HepG2 (cell line): ENCODE results near the gene WDR26.

ENCODE experiments used
- BRCA1 ChIP-seq: sonication (generic); formaldehyde crosslinking; IDR thresholded peaks from 2 replicates; pipeline ENCODE4 v1.4.0; 2020; ENCODE audit warnings: missing genetic modification reagents
- GABPA ChIP-seq, 2 experiments: IDR thresholded peaks; 2 replicates each; pipeline ENCODE4 v1.6.1; 2011 to 2016; ENCODE audit warnings: low read depth in 2 of 2, low read length in 1 of 2, missing biosample characterization in 1 of 2, missing genetic modification characterization in 1 of 2
- ZBTB8A ChIP-seq: sonication (generic); formaldehyde crosslinking; IDR thresholded peaks from 2 replicates; pipeline ENCODE4 v1.4.0; 2020; ENCODE audit warnings: mild to moderate bottlenecking, low read depth, missing genetic modification reagents, borderline replicate concordance
- ZNF33B ChIP-seq: sonication (generic); formaldehyde crosslinking; IDR thresholded peaks from 2 replicates; pipeline ENCODE4 v1.5.1; 2020; ENCODE audit warnings: mild to moderate bottlenecking, missing genetic modification reagents
- TF ChIP-seq, protein P1 (sequence below): sonication (generic); formaldehyde crosslinking; IDR thresholded peaks from 2 replicates; pipeline ENCODE4 v1.5.0; 2020; ENCODE audit warnings: mild to moderate bottlenecking, missing genetic modification reagents, moderate library complexity
- TF ChIP-seq, protein P2 (sequence below), 2 experiments: IDR thresholded peaks; 2 replicates each; pipeline ENCODE4 v1.6.1; 2011 to 2012; ENCODE audit warnings: low read length in 2 of 2, borderline replicate concordance in 1 of 2, low read depth in 1 of 2, mild to moderate bottlenecking in 1 of 2, moderate library complexity in 1 of 2

DNA sequence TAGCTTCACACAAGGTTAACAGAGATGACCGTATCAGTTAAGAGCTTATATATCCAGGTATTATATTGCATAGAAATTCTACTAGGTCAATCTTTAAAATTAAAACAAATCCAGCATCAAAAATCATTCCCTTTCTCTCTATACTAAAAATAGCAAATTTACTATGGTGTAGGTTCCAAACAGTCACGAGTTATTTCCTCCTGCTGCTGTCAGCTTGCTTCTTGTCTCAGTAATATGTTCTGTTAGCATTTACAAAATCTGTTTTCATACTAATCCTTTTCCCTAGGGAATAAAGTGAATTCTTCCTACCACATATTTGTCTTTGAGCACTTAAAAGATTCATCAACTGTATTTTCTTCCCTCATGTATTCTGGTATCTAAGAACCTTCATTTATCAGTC is 2.5 kb downstream of the WDR26 start:
- TF ChIP-seq, protein P1, sequence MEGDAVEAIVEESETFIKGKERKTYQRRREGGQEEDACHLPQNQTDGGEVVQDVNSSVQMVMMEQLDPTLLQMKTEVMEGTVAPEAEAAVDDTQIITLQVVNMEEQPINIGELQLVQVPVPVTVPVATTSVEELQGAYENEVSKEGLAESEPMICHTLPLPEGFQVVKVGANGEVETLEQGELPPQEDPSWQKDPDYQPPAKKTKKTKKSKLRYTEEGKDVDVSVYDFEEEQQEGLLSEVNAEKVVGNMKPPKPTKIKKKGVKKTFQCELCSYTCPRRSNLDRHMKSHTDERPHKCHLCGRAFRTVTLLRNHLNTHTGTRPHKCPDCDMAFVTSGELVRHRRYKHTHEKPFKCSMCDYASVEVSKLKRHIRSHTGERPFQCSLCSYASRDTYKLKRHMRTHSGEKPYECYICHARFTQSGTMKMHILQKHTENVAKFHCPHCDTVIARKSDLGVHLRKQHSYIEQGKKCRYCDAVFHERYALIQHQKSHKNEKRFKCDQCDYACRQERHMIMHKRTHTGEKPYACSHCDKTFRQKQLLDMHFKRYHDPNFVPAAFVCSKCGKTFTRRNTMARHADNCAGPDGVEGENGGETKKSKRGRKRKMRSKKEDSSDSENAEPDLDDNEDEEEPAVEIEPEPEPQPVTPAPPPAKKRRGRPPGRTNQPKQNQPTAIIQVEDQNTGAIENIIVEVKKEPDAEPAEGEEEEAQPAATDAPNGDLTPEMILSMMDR = no peak
- TF ChIP-seq ZBTB8A (CRISPR knock-in tag) (no peak), ZNF33B (CRISPR knock-in tag) (no peak), GABPA (IDR thresholded peaks at IDR 0.05; ENCODE audit: low read depth, low read length) (no peak), GABPA (CRISPR knock-in tag; IDR thresholded peaks at IDR 0.05; ENCODE audit: low read depth) (no peak), BRCA1 (CRISPR knock-in tag) (no peak)
- TF ChIP-seq, protein P2, sequence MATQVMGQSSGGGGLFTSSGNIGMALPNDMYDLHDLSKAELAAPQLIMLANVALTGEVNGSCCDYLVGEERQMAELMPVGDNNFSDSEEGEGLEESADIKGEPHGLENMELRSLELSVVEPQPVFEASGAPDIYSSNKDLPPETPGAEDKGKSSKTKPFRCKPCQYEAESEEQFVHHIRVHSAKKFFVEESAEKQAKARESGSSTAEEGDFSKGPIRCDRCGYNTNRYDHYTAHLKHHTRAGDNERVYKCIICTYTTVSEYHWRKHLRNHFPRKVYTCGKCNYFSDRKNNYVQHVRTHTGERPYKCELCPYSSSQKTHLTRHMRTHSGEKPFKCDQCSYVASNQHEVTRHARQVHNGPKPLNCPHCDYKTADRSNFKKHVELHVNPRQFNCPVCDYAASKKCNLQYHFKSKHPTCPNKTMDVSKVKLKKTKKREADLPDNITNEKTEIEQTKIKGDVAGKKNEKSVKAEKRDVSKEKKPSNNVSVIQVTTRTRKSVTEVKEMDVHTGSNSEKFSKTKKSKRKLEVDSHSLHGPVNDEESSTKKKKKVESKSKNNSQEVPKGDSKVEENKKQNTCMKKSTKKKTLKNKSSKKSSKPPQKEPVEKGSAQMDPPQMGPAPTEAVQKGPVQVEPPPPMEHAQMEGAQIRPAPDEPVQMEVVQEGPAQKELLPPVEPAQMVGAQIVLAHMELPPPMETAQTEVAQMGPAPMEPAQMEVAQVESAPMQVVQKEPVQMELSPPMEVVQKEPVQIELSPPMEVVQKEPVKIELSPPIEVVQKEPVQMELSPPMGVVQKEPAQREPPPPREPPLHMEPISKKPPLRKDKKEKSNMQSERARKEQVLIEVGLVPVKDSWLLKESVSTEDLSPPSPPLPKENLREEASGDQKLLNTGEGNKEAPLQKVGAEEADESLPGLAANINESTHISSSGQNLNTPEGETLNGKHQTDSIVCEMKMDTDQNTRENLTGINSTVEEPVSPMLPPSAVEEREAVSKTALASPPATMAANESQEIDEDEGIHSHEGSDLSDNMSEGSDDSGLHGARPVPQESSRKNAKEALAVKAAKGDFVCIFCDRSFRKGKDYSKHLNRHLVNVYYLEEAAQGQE (IDR thresholded peaks at IDR 0.05; ENCODE audit: borderline replicate concordance in 1 of 2, low read depth in 1 of 2, low read length in 2 of 2) = no peak
